Loucy (cell line): ENCODE measurements around the gene ANKRD55.

ENCODE experiments used
- H2AFZ ChIP-seq: fragments of 200-600 bp; sonication (generic); 2 replicates; pipeline ENCODE4 v1.6.0; 2016; ENCODE audit warnings: antibody characterized with exemption, mild to moderate bottlenecking, low read length, moderate library complexity
- H3F3A ChIP-seq: fragments of 200-600 bp; 2 replicates; pipeline ENCODE4 v1.6.0; 2016; ENCODE audit warnings: antibody characterized with exemption, low read depth, mild to moderate bottlenecking
- H3K27me3 ChIP-seq: fragments of 200-600 bp; sonication (generic); 2 replicates; pipeline ENCODE4 v1.6.1; 2014; ENCODE audit warnings: low read length, mild to moderate bottlenecking; ENCODE audit not compliant: insufficient read depth, poor library complexity, severe bottlenecking
- H3K36me3 ChIP-seq: fragments of 200-600 bp; sonication (generic); 2 replicates; pipeline ENCODE4 v1.6.1; 2016; ENCODE audit warnings: low read length; ENCODE audit not compliant: insufficient read depth
- H3K4me1 ChIP-seq: fragments of 200-600 bp; sonication (generic); 2 replicates; pipeline ENCODE4 v1.5.1; 2014; ENCODE audit warnings: low read length, mild to moderate bottlenecking; ENCODE audit not compliant: insufficient read depth, poor library complexity, severe bottlenecking
- H3K4me2 ChIP-seq: fragments of 200-600 bp; sonication (generic); 2 replicates; pipeline ENCODE4 v1.6.0; 2014; ENCODE audit warnings: antibody characterized with exemption, low read length, low read depth, mild to moderate bottlenecking; ENCODE audit not compliant: poor library complexity, severe bottlenecking
- H3K4me3 ChIP-seq: fragments of 200-600 bp; sonication (generic); 2 replicates; pipeline ENCODE4 v1.5.1; 2014; ENCODE audit warnings: low read length, mild to moderate bottlenecking, mixed read lengths; ENCODE audit not compliant: poor library complexity, severe bottlenecking
- H3K79me2 ChIP-seq: fragments of 200-600 bp; sonication (generic); 2 replicates; pipeline ENCODE4 v1.6.1; 2014; ENCODE audit warnings: low read length; ENCODE audit not compliant: insufficient read depth
- H3K9ac ChIP-seq: fragments of 200-600 bp; sonication (generic); 2 replicates; pipeline ENCODE4 v1.6.0; 2014; ENCODE audit warnings: mild to moderate bottlenecking, low read depth, low read length, moderate library complexity; ENCODE audit not compliant: poor library complexity, severe bottlenecking
- H3K9me2 ChIP-seq: fragments of 200-600 bp; sonication (generic); replicated peaks from 2 replicates; pipeline ENCODE4 v1.6.1; 2016; ENCODE audit warnings: low read depth, low read length, mixed read lengths
- H3K9me3 ChIP-seq: fragments of 200-600 bp; sonication (generic); 2 replicates; pipeline ENCODE4 v1.6.1; 2014; ENCODE audit warnings: mild to moderate bottlenecking, antibody characterized with exemption, low read length, low read depth; ENCODE audit not compliant: insufficient read depth
- H4K20me1 ChIP-seq: fragments of 200-600 bp; sonication (generic); 2 replicates; pipeline ENCODE4 v1.6.0; 2014; ENCODE audit warnings: antibody characterized with exemption, low read length, mild to moderate bottlenecking; ENCODE audit not compliant: insufficient read depth, poor library complexity, severe bottlenecking
- EZH2phosphoT487 ChIP-seq: fragments of 200-600 bp; IDR thresholded peaks from 2 replicates; pipeline ENCODE4 v1.6.1; 2018; ENCODE audit warnings: antibody characterized with exemption, mild to moderate bottlenecking, moderate library complexity, borderline replicate concordance
- TF ChIP-seq, protein P1 (sequence below): fragments of 200-600 bp; sonication (generic); conservative IDR thresholded peaks from 2 replicates; pipeline ENCODE4 v1.5.1; 2014; ENCODE audit warnings: mild to moderate bottlenecking, antibody characterized with exemption, low read length

ANKRD55 gene

GRCh38 chr5:56147659-56148230 is 85.4 kb downstream of the ANKRD55 start:
- Histone ChIP-seq H2AFZ (no peak overlapping the region), H3K9me2 (no peaks in the 10 kb centered on the region), H3K9ac (no peak overlapping the region), H3K79me2 (no peaks in the 10 kb centered on the region), H3K4me2 (no peak overlapping the region), H3K27me3 (no peaks in the 10 kb centered on the region), H3K4me1 (peaks cover 7% of the 10 kb centered on the region), H4K20me1 (no peaks in the 10 kb centered on the region), H3K36me3 (no peaks in the 10 kb centered on the region), H3K4me3 (no peak overlapping the region), H3F3A (no peaks in the 10 kb centered on the region), H3K9me3 (no peaks in the 10 kb centered on the region)
- TF ChIP-seq EZH2phosphoT487, result no peak

DNA sequence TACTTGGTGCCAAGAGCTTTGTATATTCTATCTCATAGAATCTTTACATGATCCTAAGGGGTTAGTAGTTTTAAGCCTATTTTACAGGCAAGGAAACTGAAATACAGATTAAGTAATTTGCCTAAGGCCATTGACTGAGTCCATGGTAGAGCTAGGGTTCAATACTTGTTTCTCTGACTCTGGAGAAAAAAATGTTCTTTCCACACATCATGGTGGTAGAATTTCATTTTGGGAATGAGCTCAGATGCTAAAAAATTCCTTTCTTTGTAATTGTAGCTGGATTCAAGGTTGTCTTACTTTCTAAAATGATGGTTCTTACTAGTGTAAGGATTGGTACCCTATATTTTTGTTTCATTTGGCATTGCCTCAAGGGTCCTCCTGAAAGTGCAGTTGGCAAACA is 86.0 kb downstream of the ANKRD55 start:
- H3K9me2 ChIP-seq, result no peaks in the 10 kb centered on the region
- H3K79me2 ChIP-seq, result no peaks in the 10 kb centered on the region
- no peaks in the 10 kb centered on the region for H4K20me1 ChIP-seq
- no peak overlapping the region for H3K9ac ChIP-seq
- H3K4me2 ChIP-seq, result no peak overlapping the region
- no peak overlapping the region for H3K4me3 ChIP-seq
- H3F3A ChIP-seq, result no peaks in the 10 kb centered on the region
- H2AFZ ChIP-seq, result no peak overlapping the region
- peaks cover under 1% of the 10 kb centered on the region for H3K4me1 ChIP-seq
- no peaks in the 10 kb centered on the region for H3K36me3 ChIP-seq
- TF ChIP-seq EZH2phosphoT487, result no peak
- TF ChIP-seq, protein P1, sequence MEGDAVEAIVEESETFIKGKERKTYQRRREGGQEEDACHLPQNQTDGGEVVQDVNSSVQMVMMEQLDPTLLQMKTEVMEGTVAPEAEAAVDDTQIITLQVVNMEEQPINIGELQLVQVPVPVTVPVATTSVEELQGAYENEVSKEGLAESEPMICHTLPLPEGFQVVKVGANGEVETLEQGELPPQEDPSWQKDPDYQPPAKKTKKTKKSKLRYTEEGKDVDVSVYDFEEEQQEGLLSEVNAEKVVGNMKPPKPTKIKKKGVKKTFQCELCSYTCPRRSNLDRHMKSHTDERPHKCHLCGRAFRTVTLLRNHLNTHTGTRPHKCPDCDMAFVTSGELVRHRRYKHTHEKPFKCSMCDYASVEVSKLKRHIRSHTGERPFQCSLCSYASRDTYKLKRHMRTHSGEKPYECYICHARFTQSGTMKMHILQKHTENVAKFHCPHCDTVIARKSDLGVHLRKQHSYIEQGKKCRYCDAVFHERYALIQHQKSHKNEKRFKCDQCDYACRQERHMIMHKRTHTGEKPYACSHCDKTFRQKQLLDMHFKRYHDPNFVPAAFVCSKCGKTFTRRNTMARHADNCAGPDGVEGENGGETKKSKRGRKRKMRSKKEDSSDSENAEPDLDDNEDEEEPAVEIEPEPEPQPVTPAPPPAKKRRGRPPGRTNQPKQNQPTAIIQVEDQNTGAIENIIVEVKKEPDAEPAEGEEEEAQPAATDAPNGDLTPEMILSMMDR, result no peak
- H3K9me3 ChIP-seq, result no peaks in the 10 kb centered on the region
- H3K27me3 ChIP-seq, result no peaks in the 10 kb centered on the region

GRCh38 chr5:56146674-56147073 is 86.5 kb downstream of the ANKRD55 start:
- Histone ChIP-seq H3K27me3 (no peaks in the 10 kb centered on the region), H3K4me3 (no peak overlapping the region), H3K9me2 (no peaks in the 10 kb centered on the region), H3K9me3 (no peaks in the 10 kb centered on the region), H3K36me3 (no peaks in the 10 kb centered on the region), H3K4me2 (no peak overlapping the region), H3F3A (no peaks in the 10 kb centered on the region), H3K9ac (no peak overlapping the region), H2AFZ (no peak overlapping the region), H4K20me1 (no peaks in the 10 kb centered on the region), H3K79me2 (no peaks in the 10 kb centered on the region), H3K4me1 (no peaks in the 10 kb centered on the region)
- TF ChIP-seq, protein P1, result no peak
- no peak for TF ChIP-seq EZH2phosphoT487

- Histone ChIP-seq H3K4me3 (no peak overlapping the region), H3K4me2 (no peak overlapping the region), H3F3A (no peaks in the 10 kb centered on the region), H3K4me1 (no peaks in the 10 kb centered on the region), H3K9ac (no peak overlapping the region), H3K9me2 (no peaks in the 10 kb centered on the region), H3K36me3 (no peaks in the 10 kb centered on the region), H4K20me1 (no peaks in the 10 kb centered on the region), H3K79me2 (no peaks in the 10 kb centered on the region), H3K27me3 (no peaks in the 10 kb centered on the region), H2AFZ (no peak overlapping the region), H3K9me3 (no peaks in the 10 kb centered on the region)
- TF ChIP-seq, protein P1, result no peak
- TF ChIP-seq EZH2phosphoT487, result no peak
Measured at GRCh38 chr5:56145511-56145910, 87.6 kb downstream of the ANKRD55 start.
